Neural progenitor cell (in vitro differentiated cells): ENCODE data around the gene HS6ST3. TPM values are rescaled to one million over a fixed set of nuclear protein-coding genes. Genes with fewer than 3 reads are reported as not detected.

ENCODE experiments used
- DNase-seq: peaks from one replicate; pipeline ENCODE4 v3.0.0-alpha.2; 2016; ENCODE audit warnings: low spot score
- H2AFZ ChIP-seq: fragments of 200-600 bp; sonication (generic); replicated peaks from 2 replicates; pipeline ENCODE4 v1.6.1; 2016; ENCODE audit warnings: antibody characterized with exemption
- H3F3A ChIP-seq: fragments of 200-600 bp; sonication (generic); 2 replicates; pipeline ENCODE4 v1.6.1; 2016; ENCODE audit warnings: antibody characterized with exemption, low read depth
- H3K27ac ChIP-seq: fragments of 200-600 bp; sonication (generic); 2 replicates; pipeline ENCODE4 v1.5.1; 2016; ENCODE audit warnings: mild to moderate bottlenecking
- H3K27me3 ChIP-seq: fragments of 200-600 bp; sonication (generic); 2 replicates; pipeline ENCODE4 v1.6.1; 2016; ENCODE audit warnings: mild to moderate bottlenecking, moderate library complexity
- H3K36me3 ChIP-seq: fragments of 200-600 bp; sonication (generic); 2 replicates; pipeline ENCODE4 v1.5.1; 2016
- H3K4me1 ChIP-seq: fragments of 200-600 bp; sonication (generic); 2 replicates; pipeline ENCODE4 v1.6.1; 2016; ENCODE audit warnings: mixed run types
- H3K4me2 ChIP-seq: fragments of 200-600 bp; sonication (generic); 2 replicates; pipeline ENCODE4 v1.6.1; 2016
- H3K4me3 ChIP-seq: fragments of 200-600 bp; sonication (generic); 2 replicates; pipeline ENCODE4 v1.5.1; 2016
- H3K79me2 ChIP-seq: fragments of 200-600 bp; sonication (generic); 2 replicates; pipeline ENCODE4 v1.6.1; 2016; ENCODE audit warnings: low read depth
- H3K9ac ChIP-seq: fragments of 200-600 bp; sonication (generic); 2 replicates; pipeline ENCODE4 v1.6.1; 2016
- H3K9me3 ChIP-seq: fragments of 200-600 bp; sonication (generic); 2 replicates; pipeline ENCODE4 v1.5.1; 2016; ENCODE audit warnings: low read depth
- H4K20me1 ChIP-seq: fragments of 200-600 bp; sonication (generic); 2 replicates; pipeline ENCODE4 v1.6.1; 2016; ENCODE audit warnings: low read depth
- H3K27ac Mint-ChIP-seq: 3 replicates; pipeline ENCODE4 v1.8.0; 2021; ENCODE audit warnings: mixed read lengths
- H3K27me3 Mint-ChIP-seq: 2 replicates; pipeline ENCODE4 v1.8.0; 2022; ENCODE audit warnings: low read depth, mild to moderate bottlenecking, inconsistent platforms, moderate library complexity, mixed read lengths; ENCODE audit not compliant: insufficient read depth
- H3K36me3 Mint-ChIP-seq: 3 replicates; pipeline ENCODE4 v1.8.0; 2021; ENCODE audit warnings: mixed read lengths
- H3K4me1 Mint-ChIP-seq: 3 replicates; pipeline ENCODE4 v1.8.0; 2021; ENCODE audit warnings: mixed read lengths
- H3K4me3 Mint-ChIP-seq: 3 replicates; pipeline ENCODE4 v1.8.0; 2021; ENCODE audit warnings: mild to moderate bottlenecking, moderate library complexity, mixed read lengths
- H3K9me3 Mint-ChIP-seq: 3 replicates; pipeline ENCODE4 v1.8.0; 2020; ENCODE audit warnings: mixed read lengths
- CTCF ChIP-seq: fragments of 200-600 bp; sonication (generic); IDR thresholded peaks from 2 replicates; pipeline ENCODE4 v1.5.1; 2017; ENCODE audit warnings: antibody characterized with exemption, mild to moderate bottlenecking
- EZH2 ChIP-seq: fragments of 200-600 bp; sonication (generic); IDR thresholded peaks from 2 replicates; pipeline ENCODE4 v1.6.1; 2017; ENCODE audit warnings: antibody characterized with exemption, mild to moderate bottlenecking, moderate library complexity
- EZH2phosphoT487 ChIP-seq: fragments of 200-600 bp; sonication (generic); IDR thresholded peaks from 2 replicates; pipeline ENCODE4 v1.6.1; 2017; ENCODE audit warnings: antibody characterized with exemption
- total RNA-seq: library from RNA; depleted of rRNA; stranded (reverse); fragments of >200 nt; gene quantifications from 2 replicates; pipeline ENCODE4 v1.2.3, GENCODE V29; 2015; ENCODE audit warnings: low replicate concordance

HS6ST3 gene
- total RNA-seq, 1 donor from 2014 or later = 0.39 TPM

GRCh38 chr13:96816261-96816660, 726.4 kb downstream of the HS6ST3 start:
- no peaks in the 10 kb centered on the region for H3K36me3 ChIP-seq
- no peak overlapping the region for H3K27ac Mint-ChIP-seq
- no peak for DNase-seq
- H4K20me1 ChIP-seq = no peaks in the 10 kb centered on the region
- no peak for TF ChIP-seq EZH2
- TF ChIP-seq CTCF = no peak
- TF ChIP-seq EZH2phosphoT487 = no peak
- no peak overlapping the region for H3K27ac ChIP-seq
- no peak overlapping the region for H3K4me3 ChIP-seq
- no peaks in the 10 kb centered on the region for H3K36me3 Mint-ChIP-seq
- H3K9ac ChIP-seq = no peak overlapping the region
- H3K9me3 Mint-ChIP-seq = no peaks in the 10 kb centered on the region
- H3K27me3 ChIP-seq = no peaks in the 10 kb centered on the region
- no peak overlapping the region for H2AFZ ChIP-seq
- no peaks in the 10 kb centered on the region for H3K79me2 ChIP-seq
- H3K4me1 Mint-ChIP-seq = no peaks in the 10 kb centered on the region
- H3K27me3 Mint-ChIP-seq = peaks cover 3% of the 10 kb centered on the region
- H3K4me1 ChIP-seq = peaks cover 6% of the 10 kb centered on the region
- no peaks in the 10 kb centered on the region for H3F3A ChIP-seq
- H3K9me3 ChIP-seq = peaks cover 4% of the 10 kb centered on the region
- H3K4me3 Mint-ChIP-seq = no peak overlapping the region
- H3K4me2 ChIP-seq = no peak overlapping the region

DNA sequence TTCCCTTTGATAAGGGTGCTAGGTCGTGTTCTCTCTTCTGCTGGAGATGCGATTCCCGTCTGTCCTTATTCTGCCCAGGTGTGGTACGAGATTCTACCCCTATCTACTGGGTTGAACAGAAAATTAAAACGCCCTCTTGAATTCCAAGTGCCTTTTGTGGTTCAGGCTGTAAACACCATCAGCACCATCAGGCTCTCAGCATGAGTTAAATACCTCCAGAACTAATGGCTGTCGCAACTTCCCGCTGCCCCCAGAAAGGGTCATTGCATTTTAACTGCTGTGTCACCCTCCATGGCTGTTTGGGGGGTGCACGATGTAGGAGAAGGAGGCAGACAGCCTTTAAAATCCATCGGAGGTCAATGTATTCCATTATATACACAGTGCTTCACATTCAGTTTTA, 727.0 kb downstream of the HS6ST3 start:
- Histone ChIP-seq H3F3A (no peaks in the 10 kb centered on the region), H3K27me3 (no peaks in the 10 kb centered on the region), H3K36me3 (no peaks in the 10 kb centered on the region), H3K9ac (no peak overlapping the region), H3K79me2 (no peaks in the 10 kb centered on the region), H3K9me3 (peaks cover 4% of the 10 kb centered on the region), H3K4me1 (peaks cover 6% of the 10 kb centered on the region), H3K4me2 (no peak overlapping the region), H3K27ac (no peak overlapping the region), H2AFZ (peak overlapping the region; percentile 32), H4K20me1 (no peaks in the 10 kb centered on the region), H3K4me3 (no peak overlapping the region)
- peak; percentile 30 for DNase-seq
- Mint-ChIP-seq H3K27ac (no peak overlapping the region), H3K4me1 (no peaks in the 10 kb centered on the region), H3K27me3 (peaks cover 3% of the 10 kb centered on the region), H3K9me3 (no peaks in the 10 kb centered on the region), H3K4me3 (no peak overlapping the region), H3K36me3 (no peaks in the 10 kb centered on the region)
- TF ChIP-seq EZH2phosphoT487 (no peak), CTCF (no peak)

GRCh38 chr13:96817336-96817941, 727.5 kb downstream of the HS6ST3 start:
- H3F3A ChIP-seq = no peaks in the 10 kb centered on the region
- Mint-ChIP-seq H3K27ac (no peak overlapping the region), H3K27me3 (peaks cover 3% of the 10 kb centered on the region), H3K4me1 (no peaks in the 10 kb centered on the region), H3K36me3 (no peaks in the 10 kb centered on the region), H3K9me3 (no peaks in the 10 kb centered on the region), H3K4me3 (no peak overlapping the region)
- no peak overlapping the region for H3K4me3 ChIP-seq
- peaks cover 6% of the 10 kb centered on the region for H3K4me1 ChIP-seq
- H3K9ac ChIP-seq = no peak overlapping the region
- no peaks in the 10 kb centered on the region for H3K36me3 ChIP-seq
- H2AFZ ChIP-seq = peak overlapping the region; percentile 68
- no peak overlapping the region for H3K27ac ChIP-seq
- no peak overlapping the region for H3K4me2 ChIP-seq
- TF ChIP-seq CTCF = peak; percentile 80
- no peak for TF ChIP-seq EZH2
- DNase-seq = peak; percentile 55
- H3K27me3 ChIP-seq = no peaks in the 10 kb centered on the region
- no peaks in the 10 kb centered on the region for H4K20me1 ChIP-seq
- peaks cover 4% of the 10 kb centered on the region for H3K9me3 ChIP-seq
- no peaks in the 10 kb centered on the region for H3K79me2 ChIP-seq
